ENCODE data around the gene ACOT12. TPM values are rescaled to one million over a fixed set of nuclear protein-coding genes. Genes with fewer than 3 reads are reported as not detected.

ACOT12 gene
- total RNA-seq, 1 experiment from 2014 or later: not detected

DNA sequence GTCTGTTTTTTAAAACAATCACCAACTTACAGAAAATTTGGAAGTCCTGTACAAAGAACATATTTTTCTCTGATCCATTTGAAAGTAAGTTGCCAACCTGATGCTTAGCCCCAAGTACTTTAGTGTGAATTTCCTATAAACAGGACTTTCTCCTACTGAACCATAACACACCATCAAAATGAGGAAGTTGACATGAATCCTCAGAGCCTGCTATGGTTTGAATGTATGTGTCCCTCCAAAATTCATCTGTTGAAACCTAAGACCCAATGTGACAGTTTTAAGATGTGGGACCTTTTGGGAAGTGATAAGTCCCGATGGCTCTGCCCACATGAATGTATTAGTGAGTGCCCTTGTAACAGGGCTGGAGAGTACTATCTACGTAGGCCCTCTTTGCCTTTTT is 6.4 kb upstream of the ACOT12 start:
- DNase-seq (ENCODE audit: low read depth): no peak

DNA sequence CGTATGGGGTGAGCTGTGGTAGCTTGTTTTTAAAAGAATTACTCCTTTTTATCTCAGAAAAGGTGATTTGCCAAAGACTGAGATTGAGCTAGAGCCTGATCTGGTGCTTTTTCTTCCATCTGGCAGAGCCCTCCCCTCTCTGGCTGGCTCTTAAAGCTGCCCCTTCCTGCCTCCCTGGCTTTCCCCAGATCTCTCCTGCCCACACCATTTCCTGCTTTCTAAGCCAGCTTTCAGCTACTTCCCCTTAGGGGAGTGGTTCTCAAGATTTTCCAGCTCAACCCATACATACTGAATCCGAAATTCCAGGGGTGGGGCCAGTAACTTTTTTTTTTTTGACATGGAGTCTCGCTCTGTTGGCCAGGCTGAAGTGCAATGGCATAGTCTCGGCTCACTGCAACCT is 4.8 kb upstream of the ACOT12 start:
- no peak for DNase-seq (ENCODE audit: low read depth)

DNA sequence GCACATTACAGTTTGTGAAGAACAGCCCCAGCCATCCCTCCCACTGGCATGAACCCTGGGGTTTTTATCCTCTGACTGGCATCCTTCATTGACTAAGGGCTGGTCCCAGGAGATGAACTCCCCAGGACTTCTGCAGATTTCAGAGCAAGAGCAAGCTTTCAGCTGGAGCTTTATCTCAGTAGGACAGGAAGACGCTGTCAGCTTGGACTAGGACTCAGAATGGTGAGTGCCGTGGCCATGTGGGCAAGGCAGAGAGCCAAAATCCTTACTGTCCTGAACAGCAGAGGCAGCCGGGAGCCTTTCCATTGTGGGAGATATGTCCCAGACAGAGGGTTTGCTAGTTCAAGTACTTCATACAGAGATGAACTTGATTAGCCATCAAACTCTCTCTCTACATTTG is 3.2 kb upstream of the ACOT12 start:
- peak; percentile 69 for DNase-seq (ENCODE audit: low read depth)

DNA sequence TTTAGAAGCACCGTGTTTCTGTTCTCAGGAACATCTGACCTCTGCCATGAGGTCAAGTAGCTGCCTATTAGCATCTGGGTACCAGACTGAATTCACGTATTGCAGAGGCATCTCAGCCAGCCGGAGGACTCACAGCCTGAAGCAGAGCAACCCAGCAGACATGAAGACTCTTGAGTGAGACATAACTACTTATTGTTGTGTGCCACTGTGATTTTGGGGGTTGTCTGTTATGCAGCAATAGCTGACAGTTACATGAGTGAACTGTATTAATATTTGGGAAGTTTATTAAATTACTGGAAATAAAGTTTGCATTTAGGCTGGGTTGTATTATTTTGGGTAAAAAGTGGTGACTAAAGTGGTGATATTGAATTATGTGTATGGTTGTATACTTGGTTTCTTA is 1.3 kb upstream of the ACOT12 start:
- no peak for DNase-seq (ENCODE audit: low read depth)

DNA sequence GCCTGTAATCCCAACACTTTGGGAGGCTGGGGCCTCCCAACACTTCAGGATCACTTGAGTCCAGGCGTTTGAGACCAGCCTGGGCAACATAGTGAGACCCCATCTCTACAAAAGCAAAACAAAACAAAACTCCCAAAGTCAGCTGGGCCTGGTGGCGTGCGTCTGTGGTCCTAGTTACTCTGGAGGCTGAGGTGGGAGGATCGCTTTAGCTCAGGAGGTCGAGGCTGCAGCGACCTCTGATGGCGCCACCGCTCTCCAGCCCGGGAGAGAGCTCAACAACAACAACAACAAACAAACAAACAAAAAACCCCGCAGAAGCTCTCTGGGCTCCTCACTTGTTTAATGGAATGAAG is 528 bp downstream of the ACOT12 start:
- no peak for DNase-seq (ENCODE audit: low read depth)

DNA sequence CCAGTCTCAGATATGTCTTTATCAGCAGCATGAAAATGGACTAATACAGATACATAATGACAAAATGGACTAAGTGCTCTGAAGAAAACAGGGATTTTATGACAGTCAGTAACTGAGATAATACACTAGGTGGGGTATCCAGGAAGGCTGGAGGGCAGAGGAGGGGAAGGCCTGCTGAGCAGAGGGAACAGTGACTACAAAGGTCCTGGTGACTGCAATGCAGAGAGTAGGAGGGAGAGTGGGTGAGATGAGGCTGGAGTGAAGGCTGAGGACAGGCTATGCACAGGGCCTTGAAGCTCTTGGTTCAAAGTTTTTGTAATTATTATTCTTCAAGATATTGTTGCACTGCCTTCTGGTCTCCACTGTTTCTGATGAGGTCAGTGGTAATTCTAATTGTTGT is 4.9 kb downstream of the ACOT12 start:
- no peak for DNase-seq (ENCODE audit: low read depth)

DNA sequence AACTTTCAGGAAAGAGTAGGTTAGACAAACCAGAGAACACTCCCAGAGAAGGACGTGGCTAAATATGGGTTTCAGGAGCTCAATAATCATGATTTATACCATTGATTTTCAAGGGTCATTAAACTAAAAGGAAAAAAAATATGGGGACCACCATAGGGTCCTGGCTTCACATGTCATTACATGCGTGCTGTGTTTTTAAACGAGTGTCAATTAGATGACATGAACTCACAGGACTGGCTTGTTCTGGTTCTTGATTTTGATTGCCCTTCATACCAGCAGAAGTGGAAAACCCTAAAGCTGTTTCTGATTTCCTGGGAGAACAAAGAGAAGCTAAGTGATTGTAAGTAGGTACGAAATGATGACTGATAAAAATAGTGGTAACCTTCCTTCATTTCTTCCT is 5.8 kb downstream of the ACOT12 start:
- no peak for DNase-seq (ENCODE audit: low read depth)

DNA sequence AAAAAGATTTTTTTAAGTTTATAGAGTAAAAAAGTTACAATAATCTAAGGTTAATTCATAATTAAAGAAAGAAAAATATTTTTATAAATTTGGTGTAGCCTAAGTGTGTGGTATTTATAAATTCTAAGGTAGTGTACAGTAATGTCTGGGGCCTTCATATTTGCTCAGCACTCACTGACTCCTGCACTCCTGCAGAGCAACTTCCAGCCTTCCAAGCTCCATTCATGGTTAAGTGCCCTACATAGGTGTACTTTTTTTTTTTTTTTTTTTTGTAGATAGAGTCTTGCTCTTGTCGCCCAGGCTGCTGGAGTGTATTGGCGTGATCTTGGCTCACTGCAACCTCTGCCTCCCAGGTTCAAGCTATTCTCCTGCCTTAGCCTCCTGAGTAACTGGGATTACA is 10.1 kb downstream of the ACOT12 start:
- no peak for DNase-seq (ENCODE audit: low read depth)

DNA sequence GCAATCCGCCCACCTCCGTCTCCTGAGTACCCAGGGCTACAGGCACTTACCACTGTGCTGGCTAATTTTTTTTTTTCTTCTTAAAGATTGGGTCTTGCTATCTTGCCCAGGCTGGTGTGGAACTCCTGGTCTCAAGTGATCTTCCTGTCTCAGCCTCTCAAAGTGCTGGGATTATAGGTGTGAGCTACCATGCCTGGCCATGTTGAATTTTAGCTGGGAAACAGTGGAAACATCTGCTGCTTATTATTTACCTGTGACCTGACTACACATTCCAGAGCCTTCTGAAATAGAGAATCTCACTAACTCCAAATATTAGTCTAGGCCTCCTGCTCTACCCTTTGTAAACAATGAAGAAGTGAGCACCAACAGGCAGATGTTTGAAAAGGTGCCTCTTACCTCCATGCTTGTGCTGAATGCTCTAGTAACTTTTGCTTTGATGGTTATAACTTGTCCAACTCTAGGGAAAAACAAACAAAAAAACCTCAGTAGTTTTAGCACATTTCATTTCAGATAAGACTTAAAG is 22.5 kb downstream of the ACOT12 start:
- no peak for DNase-seq (ENCODE audit: low read depth)

DNA sequence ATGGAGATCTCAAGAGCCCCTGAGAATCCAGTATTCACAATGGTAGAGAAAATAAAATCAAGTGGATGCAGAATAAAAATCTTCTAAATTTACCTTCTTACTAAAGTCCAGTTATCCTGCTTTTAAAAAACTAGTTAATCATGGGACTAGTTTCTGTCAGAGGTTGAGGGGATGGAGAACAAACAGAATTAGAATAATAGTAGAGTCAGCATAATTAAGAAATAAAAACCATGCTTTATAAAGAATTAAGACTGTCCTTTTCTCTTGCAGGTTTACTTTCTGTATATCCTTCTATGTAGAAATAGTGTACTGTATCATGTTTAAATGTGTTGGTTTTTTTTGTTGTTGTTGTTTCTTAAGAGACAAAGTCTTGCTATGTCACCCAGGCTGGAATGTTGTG is 23.0 kb downstream of the ACOT12 start:
- DNase-seq (ENCODE audit: low read depth): no peak

DNA sequence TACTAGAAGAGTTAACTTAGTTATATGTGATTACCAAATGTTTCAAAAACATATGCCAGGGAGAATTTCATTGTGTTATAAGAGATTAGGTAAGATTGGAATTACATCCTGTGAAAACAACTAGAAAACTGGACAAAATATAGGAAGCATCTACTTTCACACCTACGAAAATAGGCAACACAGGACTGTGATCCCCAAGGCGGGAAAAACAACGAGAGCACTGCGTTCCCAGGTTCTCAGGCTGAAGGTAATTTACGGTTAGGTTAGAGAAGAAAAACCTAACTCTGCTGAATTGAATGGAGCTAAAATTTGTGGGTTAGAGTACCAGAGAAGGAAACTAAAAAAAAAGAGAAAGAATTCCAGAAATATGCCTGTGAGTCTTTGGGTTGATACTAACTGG is 28.4 kb downstream of the ACOT12 start:
- DNase-seq (ENCODE audit: low read depth): no peak

DNA sequence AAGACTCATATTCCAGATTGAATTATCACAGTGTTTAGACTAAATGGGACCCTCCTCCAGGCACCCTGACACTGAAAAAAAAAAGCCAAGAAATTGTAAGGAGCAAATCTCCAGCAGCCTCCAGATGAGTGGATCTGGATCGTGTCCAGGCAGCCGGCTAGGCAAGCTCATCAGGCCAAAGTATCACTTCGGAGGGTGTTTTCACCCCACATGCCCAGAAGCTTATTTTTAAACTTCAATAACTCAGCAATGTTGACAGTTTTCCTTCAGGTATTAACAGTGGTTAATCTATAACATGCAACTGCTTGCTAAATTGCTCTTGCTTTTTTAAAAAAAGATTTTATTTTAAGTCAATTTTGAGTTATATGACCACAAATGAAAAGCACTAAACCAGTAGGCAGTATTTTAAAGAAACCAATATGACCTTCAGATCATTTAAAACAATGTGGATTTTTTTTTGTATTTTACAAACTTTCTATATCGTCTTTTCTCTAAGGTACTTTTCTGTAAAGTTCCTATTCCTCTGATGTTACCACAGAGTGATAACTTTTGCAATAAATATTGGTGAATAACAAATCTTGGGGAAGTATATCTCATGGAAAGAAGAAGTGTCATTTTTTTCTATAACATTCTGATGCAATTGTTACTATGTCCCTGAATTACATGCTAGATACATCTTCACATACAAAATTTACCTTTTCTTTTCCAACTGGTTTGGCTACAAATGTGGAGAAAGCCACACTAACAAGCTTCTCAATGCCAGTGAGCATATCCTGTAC is 30.7 kb downstream of the ACOT12 start:
- no peak for DNase-seq (ENCODE audit: low read depth)

DNA sequence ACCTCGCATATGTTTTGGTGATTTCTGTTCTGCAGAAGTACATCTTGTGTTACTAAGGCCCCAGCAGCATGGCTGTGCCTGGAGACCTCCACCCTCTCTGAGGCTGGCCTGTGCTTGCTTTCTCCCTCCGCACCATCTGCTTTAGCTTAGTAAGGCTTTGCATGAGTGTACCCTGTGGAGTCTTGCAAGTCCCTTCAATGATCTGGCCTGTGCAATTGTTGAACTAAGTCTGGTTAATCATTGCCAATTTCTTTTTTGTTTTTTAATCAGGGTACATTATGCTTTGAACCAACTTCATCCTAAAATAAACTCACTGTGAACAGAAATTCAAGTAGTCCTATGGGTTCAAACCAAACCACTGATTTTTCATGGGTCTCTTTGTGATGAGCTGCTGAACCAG is 32.3 kb downstream of the ACOT12 start:
- DNase-seq (ENCODE audit: low read depth): no peak

DNA sequence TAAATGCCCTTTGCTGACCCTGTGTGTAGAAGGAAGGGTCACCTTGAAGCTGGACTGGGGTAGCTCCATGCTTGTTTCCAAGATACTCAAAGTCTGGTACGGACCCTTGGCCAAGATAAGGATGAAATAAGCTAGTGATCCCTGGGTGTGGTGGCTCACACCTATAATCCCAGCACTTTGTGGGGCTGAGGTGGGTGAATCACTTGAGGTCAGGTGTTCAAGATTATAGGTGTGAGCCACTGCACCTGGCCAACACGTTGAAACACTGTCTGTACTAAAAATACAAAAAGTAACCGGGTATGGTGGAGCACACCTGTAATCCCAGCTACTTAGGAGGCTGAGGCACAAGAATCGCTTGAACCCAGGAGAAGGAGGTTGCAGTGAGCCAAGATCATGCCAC is 33.3 kb downstream of the ACOT12 start:
- DNase-seq (ENCODE audit: low read depth): no peak

DNA sequence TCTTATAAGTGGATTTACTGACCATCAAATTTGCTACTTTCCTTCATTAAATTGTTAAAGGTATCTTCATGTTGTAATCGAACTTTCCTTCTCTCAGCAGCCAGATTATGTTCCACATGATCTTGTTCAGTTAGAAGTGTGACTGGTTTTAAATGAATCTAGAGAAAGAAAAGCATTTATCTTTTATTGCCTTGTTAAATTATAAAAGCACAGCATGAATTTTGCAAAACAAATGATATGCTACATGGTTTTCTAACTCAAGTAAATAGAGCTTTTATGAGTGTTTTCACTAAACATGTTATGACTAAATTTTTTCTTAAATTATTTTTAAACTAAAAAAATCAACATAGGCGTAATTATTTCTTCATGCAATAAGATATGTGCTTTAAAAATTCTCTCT is 34.1 kb downstream of the ACOT12 start:
- DNase-seq (ENCODE audit: low read depth): no peak

DNA sequence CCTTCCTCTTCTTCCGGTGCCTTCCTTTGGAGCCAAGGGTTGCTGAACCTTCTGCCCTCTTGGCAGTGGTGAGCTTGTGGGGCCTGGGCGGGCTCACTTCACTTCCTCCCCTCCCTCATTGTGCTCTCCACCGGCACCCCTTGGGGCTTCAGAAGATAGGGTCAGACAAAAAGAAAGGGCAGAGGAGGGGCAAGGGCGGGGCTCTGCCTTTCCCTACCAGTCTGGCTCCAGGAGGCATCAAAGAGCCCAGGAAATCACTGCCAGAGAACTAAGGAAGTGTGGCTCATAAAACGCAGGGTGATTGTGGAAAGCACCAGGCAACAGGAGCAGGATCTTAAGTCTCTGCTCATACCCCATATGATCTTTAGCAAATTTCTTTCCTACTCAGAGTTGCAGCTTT is 34.8 kb downstream of the ACOT12 start:
- DNase-seq (ENCODE audit: low read depth): no peak

DNA sequence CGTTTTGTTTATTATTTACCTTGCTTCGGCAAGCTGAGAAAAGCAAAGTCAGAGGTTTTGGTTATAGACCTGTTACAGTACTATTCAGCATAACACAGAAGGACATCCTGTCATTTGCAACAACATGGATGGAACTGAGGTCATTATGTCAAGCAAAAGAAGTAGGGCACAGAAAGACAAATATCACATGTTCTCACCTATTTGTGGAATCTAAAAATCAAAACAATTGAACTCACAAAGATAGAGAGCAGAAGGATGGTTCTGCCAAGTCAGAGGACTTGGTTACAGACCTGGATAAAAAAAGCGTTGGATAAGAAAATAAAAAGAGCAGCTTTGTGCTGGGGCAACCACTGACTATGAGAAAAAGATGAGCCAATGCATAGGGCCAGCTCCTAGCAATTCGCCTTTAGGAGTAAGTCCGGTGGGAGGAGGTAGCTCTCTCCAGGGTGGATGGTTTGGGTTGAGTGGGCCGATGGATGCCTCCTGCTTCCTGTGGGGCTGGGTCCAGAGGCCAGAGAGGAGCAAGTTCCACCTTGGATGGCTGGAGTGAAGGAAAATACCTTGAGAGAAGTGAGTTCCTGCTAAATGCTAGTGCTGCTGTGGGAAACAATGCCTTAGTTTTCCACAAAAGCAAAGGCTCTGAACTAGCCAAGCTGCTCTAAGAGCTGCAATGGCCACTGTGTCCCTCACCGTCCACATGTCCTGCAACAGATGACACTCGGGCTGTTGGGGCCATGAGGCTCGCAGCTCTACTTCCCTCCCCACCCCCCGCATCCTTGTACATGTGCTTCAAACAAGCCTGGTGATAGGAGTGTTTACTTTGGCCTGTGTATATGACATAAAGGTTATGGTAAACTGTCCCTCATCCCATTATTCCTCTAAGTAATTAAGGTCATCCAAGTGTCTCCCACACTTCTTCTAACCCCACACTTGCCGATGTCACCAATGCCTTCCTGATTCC is 38.4 kb downstream of the ACOT12 start:
- no peak for DNase-seq (ENCODE audit: low read depth)

DNA sequence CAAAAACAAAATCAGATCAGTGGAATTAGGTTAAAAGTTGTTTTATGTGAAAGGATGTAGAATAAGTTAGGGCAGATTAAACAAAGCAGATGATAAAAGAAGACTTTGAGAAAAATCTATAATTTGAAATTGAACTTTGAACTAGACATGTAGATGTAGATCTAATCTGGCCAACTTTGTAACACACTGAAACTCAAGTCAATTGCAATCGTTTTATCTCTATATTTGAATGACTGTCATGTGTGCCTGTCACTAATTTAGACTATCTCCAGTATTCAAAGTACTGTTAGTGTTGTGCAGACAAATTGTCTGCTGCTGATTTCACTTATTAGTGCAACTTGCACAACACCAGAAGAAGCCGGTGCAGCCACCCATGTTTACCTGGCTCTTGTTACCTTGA is 39.8 kb downstream of the ACOT12 start:
- no peak for DNase-seq (ENCODE audit: low read depth)

DNA sequence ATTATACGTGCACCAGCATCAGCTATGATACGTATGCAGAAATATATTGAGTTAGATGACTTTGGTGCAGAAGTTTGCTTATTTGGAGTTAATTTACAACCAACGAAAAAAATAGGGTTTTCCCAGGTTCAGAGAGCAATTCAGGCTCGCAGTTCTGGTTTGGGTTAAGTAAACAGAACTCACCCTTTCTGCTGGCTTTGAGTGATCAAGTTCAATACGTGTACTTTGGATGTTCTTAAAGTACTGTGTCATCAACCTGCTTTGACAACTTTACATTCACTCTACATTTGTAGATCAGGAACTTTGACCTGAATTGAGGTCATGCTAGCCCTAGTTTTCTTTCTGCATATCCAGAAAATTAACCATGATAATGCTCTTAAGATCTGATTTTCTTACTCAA is 40.7 kb downstream of the ACOT12 start:
- no peak for DNase-seq (ENCODE audit: low read depth)

DNA sequence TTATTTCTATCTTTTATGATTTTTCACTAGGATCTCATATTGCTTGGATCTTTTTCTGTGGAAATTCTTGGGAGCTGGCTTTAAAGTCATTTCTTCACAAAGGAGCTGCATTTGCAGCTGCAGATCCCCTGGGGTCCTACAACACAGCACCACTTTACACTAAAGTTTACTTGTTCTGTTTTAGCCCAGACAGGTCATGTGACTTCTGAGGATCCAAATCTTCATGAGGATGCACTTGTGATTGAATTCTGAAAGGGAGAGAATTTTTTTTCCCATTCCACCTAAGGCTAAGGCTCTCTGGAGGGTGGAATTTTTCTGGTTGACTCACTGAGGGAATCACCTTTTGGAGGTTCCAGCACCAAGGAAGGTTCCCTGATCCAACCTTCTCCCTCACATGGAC is 43.4 kb downstream of the ACOT12 start:
- no peak for DNase-seq (ENCODE audit: low read depth)

DNA sequence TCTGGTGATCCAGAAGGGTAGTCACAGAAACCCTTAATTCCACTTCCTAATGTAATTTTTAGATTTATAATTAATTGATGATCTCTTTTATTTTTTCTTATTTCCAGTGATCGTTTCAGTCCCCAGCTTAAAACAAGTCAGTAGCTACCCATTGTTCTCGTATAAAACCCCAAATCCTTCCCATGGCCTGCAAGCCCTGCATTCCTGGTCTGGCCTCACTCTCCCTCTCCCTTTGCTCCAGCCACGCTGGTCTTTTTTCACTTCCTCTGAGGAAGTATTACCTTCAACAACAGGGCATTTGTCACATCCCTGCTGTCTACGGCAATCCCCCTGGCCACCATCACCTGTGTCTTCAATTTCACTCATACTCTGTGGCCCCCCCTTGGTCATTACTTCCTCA is 44.8 kb downstream of the ACOT12 start:
- DNase-seq (ENCODE audit: low read depth): no peak

DNA sequence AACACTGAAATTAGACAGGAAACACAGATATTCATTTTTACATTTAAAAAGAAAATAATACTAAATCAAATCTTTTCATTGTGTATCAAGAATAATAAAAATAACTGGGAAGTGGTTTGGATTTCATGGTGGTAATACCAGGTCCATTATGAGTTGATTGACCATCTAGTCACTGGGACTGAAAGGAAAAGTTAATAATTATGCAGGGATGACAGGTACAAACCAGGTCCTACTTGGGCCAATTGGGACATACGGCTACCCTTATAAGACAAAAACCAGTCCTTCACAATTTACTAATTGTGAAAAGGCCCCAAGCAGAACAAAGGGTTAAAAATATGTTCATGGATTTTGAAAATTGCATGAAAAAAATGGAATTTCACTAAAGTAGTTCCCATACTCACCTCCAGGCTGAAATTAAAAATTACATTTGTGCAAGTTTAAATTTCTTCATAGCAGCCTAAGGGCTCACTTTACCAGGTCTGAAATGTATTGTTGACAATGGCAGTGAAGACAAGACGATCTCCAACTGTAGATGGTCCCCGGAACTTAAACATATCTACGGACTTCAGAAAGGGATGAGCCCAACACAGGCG is 48.4 kb downstream of the ACOT12 start:
- DNase-seq (ENCODE audit: low read depth): no peak
